Measurements from ENCODE around the gene GABBR2. TPM values are rescaled to one million over a fixed set of nuclear protein-coding genes. Genes with fewer than 3 reads are reported as not detected.

GABBR2 gene
- polyA plus RNA-seq, 1 of the 3 experiments (the other 2 are of a cell fraction) = not detected

GRCh38 chr9:98432960-98433359 lies 275.8 kb downstream of the GABBR2 start:
- Histone ChIP-seq H3K9me3 (no peaks in the 10 kb centered on the region), H3K36me3 (replicated peaks in 1 of 2; ENCODE audit: control insufficient read depth in 1 of 2, insufficient read depth in 2 of 2, low read length in 1 of 2) (no peaks in the 10 kb centered on the region), H3K4me1 (ENCODE audit: control insufficient read depth in 1 of 2, insufficient read depth in 2 of 2, low read depth in 1 of 2, low read length in 1 of 2) (no peaks in the 10 kb centered on the region; a peak in 1 of 4 replicates), H3K9ac (no peak overlapping the region), H3K27me3 (ENCODE audit: insufficient read depth) (no peaks in the 10 kb centered on the region), H3K27ac (ENCODE audit: low read depth in 2 of 2, low read length in 1 of 2) (no peak overlapping the region), H2AFZ (ENCODE audit: low read depth) (no peak overlapping the region), H3K79me2 (ENCODE audit: insufficient read depth) (no peaks in the 10 kb centered on the region), H3F3A (replicated peaks; ENCODE audit: insufficient read depth) (no peaks in the 10 kb centered on the region), H3K4me2 (no peak overlapping the region), H3K4me3 (ENCODE audit: low read depth in 2 of 2, low read length in 1 of 2) (no peak overlapping the region), H4K20me1 (ENCODE audit: insufficient read depth) (no peaks in the 10 kb centered on the region), H3K9me2 (no peaks in the 10 kb centered on the region)
- TF ChIP-seq PBX3 (IDR thresholded peaks at IDR 0.05) = no peak
- 27% methylated on average over 4 of the region's 4 CpGs for WGBS (ENCODE audit: low lambda C conversion rate)
- ChIA-PET CTCF (no interaction called here), POLR2A (no interaction called here)
- DNase-seq = no peak

GRCh38 chr9:98432134-98432533 lies 276.6 kb downstream of the GABBR2 start:
- no peak overlapping the region for H3K27ac ChIP-seq (ENCODE audit: low read depth in 2 of 2, low read length in 1 of 2)
- DNase-seq = no peak
- CTCF ChIA-PET = no interaction called here

More at GRCh38 chr9:98432134-98432533, 276.6 kb downstream of the GABBR2 start:
- POLR2A ChIA-PET = no interaction called here
- no peak overlapping the region for H2AFZ ChIP-seq (ENCODE audit: low read depth)
- no peaks in the 10 kb centered on the region for H4K20me1 ChIP-seq (ENCODE audit: insufficient read depth)
- no peaks in the 10 kb centered on the region for H3K9me3 ChIP-seq
- TF ChIP-seq ELF1 (IDR thresholded peaks at IDR 0.05) (no peak), MXI1 (IDR thresholded peaks at IDR 0.05; ENCODE audit: low read depth, low read length) (no peak), USF1 (IDR thresholded peaks at IDR 0.05; ENCODE audit: borderline replicate concordance, low read depth) (no peak), RAD21 (IDR thresholded peaks at IDR 0.05; ENCODE audit: low read length) (no peak), GABPA (IDR thresholded peaks at IDR 0.05; ENCODE audit: low read depth) (no peak), NRF1 (IDR thresholded peaks at IDR 0.05; ENCODE audit: low read depth, low read length) (no peak), YY1 (IDR thresholded peaks at IDR 0.05; ENCODE audit: low read depth) (no peak), PBX3 (IDR thresholded peaks at IDR 0.05) (no peak), POLR2AphosphoS5 (IDR thresholded peaks at IDR 0.05; ENCODE audit: low read depth, low read length) (no peak), CTCF (IDR thresholded peaks at IDR 0.05) (no peak), RFX5 (IDR thresholded peaks at IDR 0.05; ENCODE audit: low read length) (no peak), JUND (IDR thresholded peaks at IDR 0.05) (no peak), TCF12 (IDR thresholded peaks at IDR 0.05) (no peak), ZBTB33 (IDR thresholded peaks at IDR 0.05; ENCODE audit: borderline replicate concordance, low read depth) (no peak), GATA2 (CRISPR knock-in tag; IDR thresholded peaks at IDR 0.05) (no peak), MEF2A (IDR thresholded peaks at IDR 0.05; ENCODE audit: borderline replicate concordance, low read depth) (no peak), CHD2 (IDR thresholded peaks at IDR 0.05; ENCODE audit: low read length, partially characterized antibody) (no peak), RXRA (IDR thresholded peaks at IDR 0.05; ENCODE audit: borderline replicate concordance, low read depth) (no peak), RCOR1 (IDR thresholded peaks at IDR 0.05; ENCODE audit: low read length) (no peak)
- no peaks in the 10 kb centered on the region; a peak in 1 of 4 replicates for H3K4me1 ChIP-seq (ENCODE audit: control insufficient read depth in 1 of 2, insufficient read depth in 2 of 2, low read depth in 1 of 2, low read length in 1 of 2)
- H3K9me2 ChIP-seq = no peaks in the 10 kb centered on the region
- H3K9ac ChIP-seq = no peak overlapping the region
- no peaks in the 10 kb centered on the region for H3F3A ChIP-seq (replicated peaks; ENCODE audit: insufficient read depth)
- 40% methylated on average over 6 of the region's 6 CpGs for WGBS (ENCODE audit: low lambda C conversion rate)
- H3K4me2 ChIP-seq = no peak overlapping the region
- H3K4me3 ChIP-seq (ENCODE audit: low read depth in 2 of 2, low read length in 1 of 2) = no peak overlapping the region
- H3K36me3 ChIP-seq (replicated peaks in 1 of 2; ENCODE audit: control insufficient read depth in 1 of 2, insufficient read depth in 2 of 2, low read length in 1 of 2) = no peaks in the 10 kb centered on the region
- H3K27me3 ChIP-seq (ENCODE audit: insufficient read depth) = no peaks in the 10 kb centered on the region
- H3K79me2 ChIP-seq (ENCODE audit: insufficient read depth) = no peaks in the 10 kb centered on the region
